Sigmoid colon (tissue), 7 donors: ENCODE results near the gene MAPK12. TPM values are rescaled to one million over a fixed set of nuclear protein-coding genes. Genes with fewer than 3 reads are reported as not detected.
A peak's percentile ranks its signal among the peaks of the same experiment; 100 is the strongest.

ENCODE experiments used
- DNase-seq: peaks from one replicate; pipeline ENCODE4 v3.0.0-alpha.2; 2019
- H3K27ac ChIP-seq, 4 donors: fragments of 200-600 bp; sonication (generic); one replicate each; pipeline ENCODE4 v1.5.1; 2016 to 2019; ENCODE audit warnings: mild to moderate bottlenecking in 1 of 4
- H3K27me3 ChIP-seq, 3 donors: fragments of 200-600 bp; sonication (generic); one replicate each; pipeline ENCODE4 v1.5.1; 2019; ENCODE audit warnings: mild to moderate bottlenecking in 1 of 3
- H3K36me3 ChIP-seq, 4 donors: fragments of 200-600 bp; sonication (generic); one replicate each; pipeline ENCODE4 v1.5.1; 2016 to 2019
- H3K4me1 ChIP-seq, 4 donors: fragments of 200-600 bp; sonication (generic); one replicate each; pipeline ENCODE4 v1.5.1; 2017 to 2019
- H3K4me3 ChIP-seq, 4 donors: fragments of 200-600 bp; sonication (generic); one replicate each; pipeline ENCODE4 v1.5.1; 2017 to 2019; ENCODE audit warnings: mild to moderate bottlenecking in 2 of 4, moderate library complexity in 1 of 4
- H3K9me3 ChIP-seq, 4 donors: fragments of 200-600 bp in 3 of 4; sonication (generic) in 3 of 4; one replicate each; pipeline versions ENCODE4 v1.5.1 to v1.6.1; 2013 to 2019
- EP300 ChIP-seq, 4 donors: sonication (generic); formaldehyde crosslinking; IDR thresholded peaks; one replicate each; pipeline ENCODE4 v1.6.1; 2017; ENCODE audit warnings: antibody characterized with exemption in 4 of 4
- POLR2A ChIP-seq, 2 donors: fragments of 450-650 bp; IDR thresholded peaks; one replicate each; pipeline ENCODE4 v1.6.1; 2016; ENCODE audit warnings: antibody characterized with exemption in 2 of 2, mild to moderate bottlenecking in 2 of 2, moderate library complexity in 2 of 2
- POLR2AphosphoS5 ChIP-seq, 4 donors: sonication (generic); formaldehyde crosslinking; IDR thresholded peaks; one replicate each; pipeline ENCODE4 v1.6.1; 2017; ENCODE audit warnings: antibody characterized with exemption in 4 of 4
- WGBS, 2 donors: extraction: QIAGEN DNeasy Blood & Tissue Kit; methylation state at CpG; one replicate each; pipeline ENCODE4 v1.1.7; 2013; 5-methylcytosine and 5-hydroxymethylcytosine counted together
- intact Hi-C: fragments of 100-400 bp; cut with DNase I; formaldehyde crosslinking; loops from one replicate; pipeline ENCODE4 v1.15.1; 2023
- polyA plus RNA-seq, 3 donors: library from polyadenylated mRNA; stranded (reverse); fragments of 200-250 nt; gene quantifications; one replicate each; pipeline ENCODE4 v1.2.3, GENCODE V29; 2013
- total RNA-seq, 4 donors: library from RNA; depleted of rRNA; stranded (reverse); fragments of >200 nt; gene quantifications; one replicate each; pipeline ENCODE4 v1.1.0, GENCODE V29; 2016
- TF ChIP-seq, protein P1 (sequence below), 4 experiments: fragments of 450-650 bp in 3 of 4; fragments of 200-600 bp in 1 of 4; IDR thresholded peaks; one replicate each; pipeline ENCODE4 v1.5.1; 2016 to 2019; ENCODE audit warnings: antibody characterized with exemption in 4 of 4, mild to moderate bottlenecking in 3 of 4, moderate library complexity in 2 of 4
- donor health status: healthy with polysubstance abuse.
- donor health status: Bipolar disorder and iron deficiency.
- donor health status: healthy.

Gene MAPK12
- total and polyA plus RNA-seq, 7 donors: 0.60 to 10.0 (median 3.9) TPM

DNA sequence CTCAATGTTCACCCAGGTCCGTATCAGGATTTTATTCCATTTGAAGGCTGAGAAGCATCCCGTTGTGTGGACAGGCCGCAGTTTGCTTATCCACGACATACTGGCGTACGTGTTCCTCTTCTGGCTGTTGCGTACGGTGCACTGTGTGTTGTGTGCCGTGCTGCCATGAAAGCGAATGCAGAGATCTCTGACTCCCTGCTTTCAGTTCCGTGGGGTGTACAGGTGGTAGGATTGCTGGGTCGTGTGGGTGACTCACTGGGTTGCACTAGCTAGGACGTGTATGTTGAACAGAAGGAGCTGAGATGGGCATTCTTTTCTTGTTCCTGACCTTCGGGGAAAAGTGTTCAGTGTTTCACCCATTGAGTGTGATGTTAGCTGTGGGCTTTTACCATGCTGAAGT is 50.3 kb downstream of the MAPK12 start:
- Histone ChIP-seq H3K9me3 (no peaks in the 10 kb centered on the region), H3K4me3 (no peak overlapping the region), H3K27ac (no peak overlapping the region), H3K36me3 (peaks cover 16 to 93% (median 49%) of the 10 kb centered on the region in 4 donors), H3K27me3 (no peaks in the 10 kb centered on the region), H3K4me1 (peaks cover 0 to 27% (median 9%) of the 10 kb centered on the region in 4 donors)
- TF ChIP-seq, protein P1, sequence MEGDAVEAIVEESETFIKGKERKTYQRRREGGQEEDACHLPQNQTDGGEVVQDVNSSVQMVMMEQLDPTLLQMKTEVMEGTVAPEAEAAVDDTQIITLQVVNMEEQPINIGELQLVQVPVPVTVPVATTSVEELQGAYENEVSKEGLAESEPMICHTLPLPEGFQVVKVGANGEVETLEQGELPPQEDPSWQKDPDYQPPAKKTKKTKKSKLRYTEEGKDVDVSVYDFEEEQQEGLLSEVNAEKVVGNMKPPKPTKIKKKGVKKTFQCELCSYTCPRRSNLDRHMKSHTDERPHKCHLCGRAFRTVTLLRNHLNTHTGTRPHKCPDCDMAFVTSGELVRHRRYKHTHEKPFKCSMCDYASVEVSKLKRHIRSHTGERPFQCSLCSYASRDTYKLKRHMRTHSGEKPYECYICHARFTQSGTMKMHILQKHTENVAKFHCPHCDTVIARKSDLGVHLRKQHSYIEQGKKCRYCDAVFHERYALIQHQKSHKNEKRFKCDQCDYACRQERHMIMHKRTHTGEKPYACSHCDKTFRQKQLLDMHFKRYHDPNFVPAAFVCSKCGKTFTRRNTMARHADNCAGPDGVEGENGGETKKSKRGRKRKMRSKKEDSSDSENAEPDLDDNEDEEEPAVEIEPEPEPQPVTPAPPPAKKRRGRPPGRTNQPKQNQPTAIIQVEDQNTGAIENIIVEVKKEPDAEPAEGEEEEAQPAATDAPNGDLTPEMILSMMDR (IDR thresholded peaks at IDR 0.05): no peak
- TF ChIP-seq EP300 (IDR thresholded peaks at IDR 0.05) (no peak), POLR2AphosphoS5 (IDR thresholded peaks at IDR 0.05) (no peak), POLR2A (IDR thresholded peaks at IDR 0.05) (no peak)
- DNase-seq: no peak
- intact Hi-C loops: loop anchor here (2.0 kb wide), 1 partner anchor 64 kb away; no protein-coding TSS in a partner anchor
- WGBS, 2 donors: 91 to 92% methylated on average over 14 of the region's 14 CpGs

DNA sequence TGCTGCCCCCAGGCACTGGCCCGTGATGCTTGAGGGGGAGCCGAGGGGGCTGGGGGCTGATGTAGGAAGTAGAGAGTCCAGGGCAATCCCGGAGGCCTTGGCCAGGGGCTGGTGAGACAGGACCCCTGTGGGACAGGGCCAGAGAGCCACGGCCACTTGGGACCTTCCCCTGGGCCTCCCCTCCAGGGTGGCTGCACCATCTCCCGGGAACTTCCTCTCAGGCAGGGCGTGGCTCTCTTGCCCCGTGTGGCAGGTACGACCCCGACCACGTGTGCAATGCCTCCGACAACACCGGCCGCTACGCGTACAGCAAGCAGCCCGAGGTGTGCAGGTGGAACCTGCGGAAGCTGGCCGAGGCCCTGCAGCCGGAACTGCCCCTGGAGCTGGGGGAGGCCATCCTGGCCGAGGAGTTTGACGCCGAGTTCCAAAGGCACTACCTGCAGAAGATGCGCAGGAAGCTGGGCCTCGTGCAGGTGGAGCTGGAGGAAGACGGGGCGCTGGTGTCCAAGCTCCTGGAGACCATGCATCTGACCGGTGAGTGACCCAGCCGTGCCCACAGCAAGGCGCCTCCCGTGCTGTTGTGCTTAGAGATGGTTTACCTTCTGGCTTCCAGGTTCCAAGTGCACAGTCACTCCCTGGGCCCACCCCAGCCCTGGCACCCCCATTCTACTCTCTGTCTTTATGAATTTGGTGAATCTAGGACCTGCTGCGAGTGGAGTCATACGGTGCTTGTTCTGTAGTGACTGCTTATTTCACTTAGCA is 50.9 kb downstream of the MAPK12 start:
- Histone ChIP-seq H3K4me1 (peaks cover 0 to 27% (median 10%) of the 10 kb centered on the region in 4 donors), H3K27me3 (no peaks in the 10 kb centered on the region), H3K36me3 (peaks cover 10 to 92% (median 45%) of the 10 kb centered on the region in 4 donors), H3K9me3 (no peaks in the 10 kb centered on the region), H3K27ac (no peak overlapping the region), H3K4me3 (no peak overlapping the region)
- TF ChIP-seq POLR2AphosphoS5 (IDR thresholded peaks at IDR 0.05) (no peak), EP300 (IDR thresholded peaks at IDR 0.05) (no peak), POLR2A (IDR thresholded peaks at IDR 0.05) (no peak)
- TF ChIP-seq, protein P1 (IDR thresholded peaks at IDR 0.05): no peak
- WGBS, 2 donors: 84 to 90% methylated on average over 32 of the region's 32 CpGs
- intact Hi-C loops: loop anchor here (2.0 kb wide), 1 partner anchor 64 kb away; no protein-coding TSS in a partner anchor
- DNase-seq: no peak

DNA sequence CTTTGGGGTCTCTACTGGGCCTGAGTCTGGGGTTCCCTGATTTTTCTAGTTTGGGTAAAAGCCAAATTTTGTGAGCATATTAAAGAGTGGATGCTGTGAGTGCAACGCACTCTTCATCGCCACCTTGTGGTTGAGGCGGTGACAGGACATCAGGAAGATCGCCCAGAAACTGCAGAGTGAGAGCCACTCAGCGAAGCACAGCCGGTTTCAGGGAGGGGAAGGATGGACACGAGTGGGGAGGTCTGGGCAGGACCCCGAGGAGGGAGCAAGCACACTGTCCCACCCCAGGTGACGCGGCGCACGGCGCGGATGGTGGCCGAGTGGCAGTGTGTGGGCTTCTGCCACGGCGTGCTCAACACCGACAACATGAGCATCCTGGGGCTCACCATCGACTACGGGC is 51.6 kb downstream of the MAPK12 start:
- intact Hi-C loops: loop anchor here (2.0 to 10.0 kb wide), 2 partner anchors 63 to 425 kb away; no protein-coding TSS in a partner anchor
- H3K27me3 ChIP-seq: no peaks in the 10 kb centered on the region
- TF ChIP-seq EP300 (IDR thresholded peaks at IDR 0.05) (no peak), POLR2A (IDR thresholded peaks at IDR 0.05) (no peak), POLR2AphosphoS5 (IDR thresholded peaks at IDR 0.05) (no peak)
- TF ChIP-seq, protein P1 (IDR thresholded peaks at IDR 0.05): peak; percentile 63 to 82 (median 80)
- peak; percentile 81 for DNase-seq
- no peak overlapping the region for H3K27ac ChIP-seq
- H3K4me3 ChIP-seq: no peak overlapping the region
- no peaks in the 10 kb centered on the region for H3K9me3 ChIP-seq
- H3K4me1 ChIP-seq: peaks cover 0 to 27% (median 10%) of the 10 kb centered on the region in 4 donors
- WGBS, 2 donors: 57 to 63% methylated on average over 20 of the region's 20 CpGs
- H3K36me3 ChIP-seq: peaks cover 9 to 86% (median 44%) of the 10 kb centered on the region in 4 donors

DNA sequence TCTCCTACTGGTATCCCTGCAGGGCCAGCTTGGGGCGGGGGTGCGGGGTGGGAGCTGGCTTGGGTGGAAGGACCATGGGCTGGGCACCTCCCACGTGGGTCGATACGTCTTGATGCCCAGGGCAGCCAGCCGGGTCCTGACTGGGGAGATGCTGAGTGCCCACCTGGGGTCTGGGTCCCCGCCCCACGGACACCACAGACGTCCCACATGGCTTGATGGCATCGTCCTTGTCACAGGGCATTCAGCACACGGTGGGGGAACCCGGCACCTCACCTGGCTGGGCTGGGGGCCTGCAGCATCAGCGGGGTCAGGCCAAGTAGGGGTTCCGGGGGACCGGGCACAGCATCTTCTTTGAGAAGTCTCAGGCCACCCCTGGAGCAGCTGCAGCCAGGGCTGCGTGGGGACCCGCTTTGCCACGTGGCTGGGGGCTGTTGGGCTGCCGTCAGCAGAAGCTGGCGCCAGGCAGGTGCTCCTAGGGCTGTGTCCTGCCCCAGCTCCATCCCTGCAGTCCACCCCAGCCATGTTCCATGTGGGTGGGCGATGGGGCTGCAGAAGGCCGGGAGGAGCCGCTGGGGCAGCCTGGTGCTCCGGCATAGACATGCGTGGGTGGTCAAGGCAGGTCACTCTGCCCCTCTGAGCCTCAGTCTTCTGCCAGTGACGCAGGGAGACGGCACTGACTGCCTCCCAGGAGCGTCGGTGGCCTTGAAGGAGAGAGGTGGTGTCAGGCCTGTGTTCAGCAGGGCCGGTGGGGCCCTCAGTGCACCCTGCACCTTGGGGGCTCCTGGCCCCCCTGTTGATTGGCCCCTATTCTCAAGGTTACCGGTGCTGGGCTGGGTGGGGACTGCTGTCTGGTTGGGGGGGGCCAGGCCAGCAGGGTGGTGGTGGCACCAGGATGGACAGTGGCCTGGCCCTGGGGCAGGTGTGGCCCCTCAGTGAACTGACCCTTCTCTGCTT is 52.3 kb downstream of the MAPK12 start:
- H3K4me1 ChIP-seq: peaks cover 0 to 27% (median 10%) of the 10 kb centered on the region in 4 donors
- peaks cover 4 to 79% (median 39%) of the 10 kb centered on the region in 4 donors for H3K36me3 ChIP-seq
- no peak for TF ChIP-seq EP300 (IDR thresholded peaks at IDR 0.05)
- TF ChIP-seq, protein P1 (IDR thresholded peaks at IDR 0.05): no peak
- TF ChIP-seq POLR2AphosphoS5 (IDR thresholded peaks at IDR 0.05): no peak
- no peak for TF ChIP-seq POLR2A (IDR thresholded peaks at IDR 0.05)
- H3K27me3 ChIP-seq: no peaks in the 10 kb centered on the region
- 78 to 85% methylated on average over 31 of the region's 31 CpGs for WGBS, 2 donors
- no peak overlapping the region for H3K4me3 ChIP-seq
- no peak for DNase-seq
- no peaks in the 10 kb centered on the region for H3K9me3 ChIP-seq
- no peak overlapping the region for H3K27ac ChIP-seq
- intact Hi-C loops: loop anchor here (10.0 kb wide), 1 partner anchor 424 kb away; no protein-coding TSS in a partner anchor
